H9 (cell line): ENCODE results near the gene MORN1. TPM values are rescaled to one million over a fixed set of nuclear protein-coding genes. Genes with fewer than 3 reads are reported as not detected.

Experiments
- DNase-seq: peaks from one replicate; pipeline ENCODE4 v3.0.0-alpha.2; 2017
- H2AFZ ChIP-seq: one replicate; pipeline ENCODE4 v1.6.1; 2013; ENCODE audit warnings: mild to moderate bottlenecking, low read length, control low read depth, moderate library complexity
- H2AK5ac ChIP-seq: 2 replicates; pipeline ENCODE4 v1.6.1; 2013; ENCODE audit warnings: low read length, control low read depth, mixed read lengths; ENCODE audit not compliant: insufficient read length
- H2BK120ac ChIP-seq: one replicate; pipeline ENCODE4 v1.6.1; 2013; ENCODE audit warnings: low read depth, mild to moderate bottlenecking, low read length, control low read depth, inconsistent platforms; ENCODE audit not compliant: poor library complexity, severe bottlenecking
- H2BK12ac ChIP-seq: 2 replicates; pipeline ENCODE4 v1.6.1; 2013; ENCODE audit warnings: low read length, control low read depth, mixed read lengths, low read depth; ENCODE audit not compliant: insufficient read length
- H2BK15ac ChIP-seq: 2 replicates; pipeline ENCODE4 v1.6.1; 2013; ENCODE audit warnings: low read depth, low read length, control low read depth
- H2BK20ac ChIP-seq: one replicate; pipeline ENCODE4 v1.6.1; 2013; ENCODE audit warnings: low read depth, mild to moderate bottlenecking, low read length, control low read depth, inconsistent platforms; ENCODE audit not compliant: poor library complexity, severe bottlenecking
- H2BK5ac ChIP-seq: 2 replicates; pipeline ENCODE4 v1.6.1; 2013; ENCODE audit warnings: low read length, control low read depth, mixed read lengths; ENCODE audit not compliant: insufficient read length
- H3K14ac ChIP-seq: 2 replicates; pipeline ENCODE4 v1.6.1; 2013; ENCODE audit warnings: low read length, control low read depth; ENCODE audit not compliant: insufficient read depth
- H3K18ac ChIP-seq: 2 replicates; pipeline ENCODE4 v1.6.1; 2013; ENCODE audit warnings: low read depth, mild to moderate bottlenecking, mixed read lengths, low read length, control low read depth; ENCODE audit not compliant: insufficient read length
- H3K23ac ChIP-seq: 2 replicates; pipeline ENCODE4 v1.6.1; 2013; ENCODE audit warnings: low read length, control low read depth, mixed read lengths, low read depth; ENCODE audit not compliant: insufficient read length
- H3K23me2 ChIP-seq: 2 replicates; pipeline ENCODE4 v1.6.1; 2013; ENCODE audit warnings: low read depth, mild to moderate bottlenecking, mixed read lengths, low read length, control low read depth; ENCODE audit not compliant: insufficient read length, poor library complexity, severe bottlenecking
- H3K27ac ChIP-seq: 2 replicates; pipeline ENCODE4 v1.5.1; 2013; ENCODE audit warnings: low read length, control low read depth, mixed read lengths, low read depth; ENCODE audit not compliant: insufficient read length
- H3K27me3 ChIP-seq: 2 replicates; pipeline ENCODE4 v1.6.1; 2013; ENCODE audit warnings: low read length, control low read depth, inconsistent platforms; ENCODE audit not compliant: insufficient read depth
- H3K4ac ChIP-seq: 2 replicates; pipeline ENCODE4 v1.6.1; 2013; ENCODE audit warnings: low read depth, mild to moderate bottlenecking, control low read depth, inconsistent platforms, low read length, moderate library complexity
- H3K4me1 ChIP-seq: 2 replicates; pipeline ENCODE4 v1.6.1; 2013; ENCODE audit warnings: low read length, control low read depth, inconsistent platforms; ENCODE audit not compliant: insufficient read depth
- H3K4me2 ChIP-seq: 2 replicates; pipeline ENCODE4 v1.6.1; 2013; ENCODE audit warnings: low read length, control low read depth, mixed read lengths; ENCODE audit not compliant: insufficient read length, insufficient read depth
- H3K56ac ChIP-seq: 2 replicates; pipeline ENCODE4 v1.6.1; 2013; ENCODE audit warnings: low read depth, mild to moderate bottlenecking, mixed read lengths, low read length, control low read depth; ENCODE audit not compliant: insufficient read length
- H3K79me1 ChIP-seq: 2 replicates; pipeline ENCODE4 v1.6.1; 2013; ENCODE audit warnings: low read depth, mild to moderate bottlenecking, moderate library complexity, low read length, control low read depth, inconsistent platforms; ENCODE audit not compliant: insufficient read depth, poor library complexity, severe bottlenecking
- H3K79me2 ChIP-seq: 2 replicates; pipeline ENCODE4 v1.6.1; 2013; ENCODE audit warnings: low read length, control low read depth, inconsistent platforms; ENCODE audit not compliant: insufficient read depth
- H3K9ac ChIP-seq: 2 replicates; pipeline ENCODE4 v1.6.1; 2013; ENCODE audit warnings: low read length, control low read depth, mixed read lengths; ENCODE audit not compliant: insufficient read length; ENCODE audit errors: extremely low read depth
- H3K9me3 ChIP-seq: one replicate; pipeline ENCODE4 v1.6.1; 2013; ENCODE audit warnings: low read depth, low read length, inconsistent platforms; ENCODE audit not compliant: control insufficient read depth
- H3T11ph ChIP-seq: one replicate; pipeline ENCODE4 v1.6.1; 2013; ENCODE audit warnings: mild to moderate bottlenecking, low read length, control low read depth, inconsistent platforms
- H4K20me1 ChIP-seq: one replicate; pipeline ENCODE4 v1.6.1; 2013; ENCODE audit not compliant: control insufficient read depth, insufficient read length, insufficient read depth
- H4K5ac ChIP-seq: 2 replicates; pipeline ENCODE4 v1.6.1; 2013; ENCODE audit warnings: low read depth, mild to moderate bottlenecking, mixed read lengths, low read length, control low read depth; ENCODE audit not compliant: insufficient read length
- H4K8ac ChIP-seq: replicated peaks from 2 replicates; pipeline ENCODE4 v1.6.1; 2013; ENCODE audit warnings: low read length, control low read depth, mixed read lengths, low read depth; ENCODE audit not compliant: insufficient read length
- H4K91ac ChIP-seq: 2 replicates; pipeline ENCODE4 v1.6.1; 2013; ENCODE audit warnings: low read depth, mild to moderate bottlenecking, moderate library complexity, mixed read lengths, low read length, control low read depth; ENCODE audit not compliant: insufficient read length
- H3K27ac Mint-ChIP-seq, 3 experiments: 2 replicates in 2 of 3; 3 replicates in 1 of 3; pipeline ENCODE4 v1.8.0; 2020 to 2021; ENCODE audit warnings: mixed read lengths in 3 of 3, mild to moderate bottlenecking in 1 of 3, moderate library complexity in 1 of 3
- H3K27me3 Mint-ChIP-seq: 2 replicates; pipeline ENCODE4 v1.8.0; 2021; ENCODE audit warnings: low read depth, mild to moderate bottlenecking, moderate library complexity, mixed read lengths
- H3K36me3 Mint-ChIP-seq, 3 experiments: 2 replicates in 2 of 3; 3 replicates in 1 of 3; pipeline ENCODE4 v1.8.0; 2020 to 2021; ENCODE audit warnings: low read depth in 3 of 3, mixed read lengths in 3 of 3; ENCODE audit not compliant: insufficient read depth in 1 of 3
- H3K4me1 Mint-ChIP-seq, 2 experiments: 2 replicates each; pipeline ENCODE4 v1.8.0; 2020; ENCODE audit warnings: mixed read lengths in 2 of 2
- H3K4me3 Mint-ChIP-seq, 2 experiments: 2 replicates in 1 of 2; 3 replicates in 1 of 2; pipeline ENCODE4 v1.8.0; 2020 to 2021; ENCODE audit warnings: mild to moderate bottlenecking in 2 of 2, mixed read lengths in 2 of 2, moderate library complexity in 1 of 2
- H3K9me3 Mint-ChIP-seq, 2 experiments: 2 replicates in 1 of 2; 3 replicates in 1 of 2; pipeline ENCODE4 v1.8.0; 2020; ENCODE audit warnings: mild to moderate bottlenecking in 2 of 2, mixed read lengths in 2 of 2, moderate library complexity in 1 of 2
- WGBS: extraction: QIAGEN DNeasy Blood & Tissue Kit; methylation state at CpG from one replicate; pipeline ENCODE4 v1.1.7; 2013; ENCODE audit warnings: missing lambda C conversion rate, low lambda C conversion rate, mixed read lengths; ENCODE audit not compliant: insufficient read length; ENCODE audit errors: extremely low coverage; 5-methylcytosine and 5-hydroxymethylcytosine counted together
- total RNA-seq: library from RNA; stranded (reverse); gene quantifications from 2 replicates; pipeline ENCODE4 v1.2.1, GENCODE V29; 2021
- TF ChIP-seq, protein P1 (sequence below): fragments of 200-600 bp; sonication (generic); conservative IDR thresholded peaks from 3 replicates; pipeline ENCODE4 v1.8.0; 2021; ENCODE audit warnings: antibody characterized with exemption, mild to moderate bottlenecking

The MORN1 gene
- total RNA-seq, 1 experiment from 2014 or later: 12.7 TPM

DNA sequence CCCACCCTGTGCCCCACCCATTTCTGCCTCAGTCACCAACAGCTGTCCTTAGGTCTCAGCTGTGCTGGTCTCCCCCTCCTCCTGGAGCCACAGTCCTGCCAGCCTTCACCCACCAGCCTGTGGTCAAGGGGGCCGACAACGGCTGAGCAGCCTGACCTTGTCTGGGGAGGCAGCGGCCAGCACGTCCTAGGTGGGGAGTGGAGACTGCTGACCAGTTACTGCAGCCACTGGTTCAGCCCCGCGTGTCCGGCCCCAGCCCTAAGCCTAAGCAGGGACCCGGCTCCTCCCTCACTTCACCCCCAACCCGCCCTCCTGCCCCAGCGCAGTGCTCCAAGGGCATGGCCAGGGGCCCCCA is 79.2 kb downstream of the MORN1 start:
- Histone ChIP-seq H3K9ac (no peak overlapping the region), H3K23me2 (no peaks in the 10 kb centered on the region), H3K14ac (no peak overlapping the region; the same call in 1 of the 2 replicates), H4K5ac (no peak overlapping the region), H4K20me1 (no peaks in the 10 kb centered on the region), H2BK12ac (no peak overlapping the region), H3K4ac (no peak overlapping the region), H2AK5ac (no peak overlapping the region), H3K4me1 (no peaks in the 10 kb centered on the region; the same call in 1 of the 2 replicates), H3K23ac (no peak overlapping the region), H3T11ph (no peak overlapping the region), H2AFZ (no peak overlapping the region), H2BK5ac (no peak overlapping the region), H3K27me3 (no peaks in the 10 kb centered on the region), H2BK20ac (no peak overlapping the region), H2BK120ac (no peak overlapping the region), H4K8ac (no peak overlapping the region), H3K4me2 (no peak overlapping the region), H2BK15ac (no peak overlapping the region; the same call in 1 of the 2 replicates), H3K79me2 (no peaks in the 10 kb centered on the region), H3K9me3 (no peaks in the 10 kb centered on the region), H3K27ac (no peak overlapping the region), H3K56ac (no peak overlapping the region), H3K18ac (no peak overlapping the region), H4K91ac (no peak overlapping the region), H3K79me1 (no peaks in the 10 kb centered on the region)
- TF ChIP-seq, protein P1, sequence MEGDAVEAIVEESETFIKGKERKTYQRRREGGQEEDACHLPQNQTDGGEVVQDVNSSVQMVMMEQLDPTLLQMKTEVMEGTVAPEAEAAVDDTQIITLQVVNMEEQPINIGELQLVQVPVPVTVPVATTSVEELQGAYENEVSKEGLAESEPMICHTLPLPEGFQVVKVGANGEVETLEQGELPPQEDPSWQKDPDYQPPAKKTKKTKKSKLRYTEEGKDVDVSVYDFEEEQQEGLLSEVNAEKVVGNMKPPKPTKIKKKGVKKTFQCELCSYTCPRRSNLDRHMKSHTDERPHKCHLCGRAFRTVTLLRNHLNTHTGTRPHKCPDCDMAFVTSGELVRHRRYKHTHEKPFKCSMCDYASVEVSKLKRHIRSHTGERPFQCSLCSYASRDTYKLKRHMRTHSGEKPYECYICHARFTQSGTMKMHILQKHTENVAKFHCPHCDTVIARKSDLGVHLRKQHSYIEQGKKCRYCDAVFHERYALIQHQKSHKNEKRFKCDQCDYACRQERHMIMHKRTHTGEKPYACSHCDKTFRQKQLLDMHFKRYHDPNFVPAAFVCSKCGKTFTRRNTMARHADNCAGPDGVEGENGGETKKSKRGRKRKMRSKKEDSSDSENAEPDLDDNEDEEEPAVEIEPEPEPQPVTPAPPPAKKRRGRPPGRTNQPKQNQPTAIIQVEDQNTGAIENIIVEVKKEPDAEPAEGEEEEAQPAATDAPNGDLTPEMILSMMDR: no peak
- peaks cover 1% of the 10 kb centered on the region; the same call in 1 of the 2 replicates for H3K27me3 Mint-ChIP-seq
- no CpG with 5 or more reads among the region's 10 CpGs for WGBS
- H3K36me3 Mint-ChIP-seq: peaks cover 13 to 18% (median 16%) of the 10 kb centered on the region in 3 experiments; a peak in 6 of 7 replicates
- no peak overlapping the region; a peak in 1 of 7 replicates for H3K27ac Mint-ChIP-seq
- no peaks in the 10 kb centered on the region for H3K9me3 Mint-ChIP-seq
- DNase-seq: no peak
- no peak overlapping the region for H3K4me3 Mint-ChIP-seq
- H3K4me1 Mint-ChIP-seq: peaks cover 4 to 27% of the 10 kb centered on the region in 2 experiments
